Ureter (tissue), 1 donor: ENCODE measurements around the gene PPA1. TPM values are rescaled to one million over a fixed set of nuclear protein-coding genes. Genes with fewer than 3 reads are reported as not detected.
A peak's percentile ranks its signal among the peaks of the same experiment; 100 is the strongest.
"Not testable (repeated sequence)": the region's sequence is repeated elsewhere in the genome, so short reads cannot be mapped to it uniquely, and the experiment has no call there.

Source experiments
- DNase-seq: peaks from one replicate; pipeline ENCODE4 v3.0.0-alpha.2; 2020; ENCODE audit warnings: low spot score
- total RNA-seq: library from RNA; stranded (reverse); gene quantifications from one replicate; pipeline ENCODE4 v1.2.4, GENCODE V29; 2023
- donor health status: DM: yes; HTN: yes; CAD: no.

The PPA1 gene
- total RNA-seq, 1 donor from 2014 or later, result 125 TPM

- no peak for DNase-seq
Observed at GRCh38 chr10:70254778-70255328, 21.6 kb upstream of the PPA1 start.

GRCh38 chr10:70253878-70254765 is 20.9 kb upstream of the PPA1 start:
- no peak for DNase-seq

GRCh38 chr10:70250961-70251680 is 17.9 kb upstream of the PPA1 start:
- DNase-seq, result no peak

- no peak for DNase-seq
Observed at GRCh38 chr10:70247360-70247759, 14.1 kb upstream of the PPA1 start.

DNA sequence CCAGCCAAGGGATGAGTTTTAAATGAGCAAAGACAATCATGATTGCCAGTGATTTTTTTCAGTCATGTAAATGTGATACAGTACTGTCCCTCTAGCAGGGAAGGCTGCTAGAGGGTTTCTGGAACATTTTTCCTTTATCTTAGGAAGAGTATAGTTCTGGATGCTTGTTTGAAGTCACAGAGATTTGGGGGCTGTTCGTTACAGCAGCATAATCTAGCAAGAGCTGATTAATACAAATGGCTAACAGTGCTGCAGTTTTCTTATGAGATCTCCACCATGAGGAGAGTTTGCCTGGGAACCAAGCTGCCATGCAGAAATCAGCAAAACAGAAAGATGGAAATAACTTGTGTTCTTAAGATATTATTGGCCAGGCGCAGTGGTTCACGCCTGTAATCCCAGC is 7.9 kb upstream of the PPA1 start:
- no peak for DNase-seq

DNA sequence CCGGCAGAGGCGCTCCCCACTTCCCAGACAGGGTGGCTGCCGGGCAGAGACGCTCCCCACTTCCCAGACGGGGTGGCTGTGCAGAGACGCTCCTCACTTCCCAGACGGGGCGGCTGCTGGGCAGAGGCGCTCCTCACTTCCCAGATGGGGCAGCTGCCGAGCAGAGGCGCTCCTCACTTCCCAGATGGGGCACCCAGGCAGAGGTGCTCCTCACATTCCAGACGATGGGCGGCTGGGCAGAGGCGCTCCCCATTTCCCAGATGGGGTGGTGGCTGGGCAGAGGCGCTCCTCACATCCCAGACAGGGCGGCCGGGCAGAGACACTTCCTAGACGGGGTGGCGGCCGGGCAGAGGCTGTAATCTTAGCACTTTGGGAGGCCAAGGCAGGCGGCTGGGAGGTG is 6.8 kb upstream of the PPA1 start:
- DNase-seq, result not testable (repeated sequence)

DNA sequence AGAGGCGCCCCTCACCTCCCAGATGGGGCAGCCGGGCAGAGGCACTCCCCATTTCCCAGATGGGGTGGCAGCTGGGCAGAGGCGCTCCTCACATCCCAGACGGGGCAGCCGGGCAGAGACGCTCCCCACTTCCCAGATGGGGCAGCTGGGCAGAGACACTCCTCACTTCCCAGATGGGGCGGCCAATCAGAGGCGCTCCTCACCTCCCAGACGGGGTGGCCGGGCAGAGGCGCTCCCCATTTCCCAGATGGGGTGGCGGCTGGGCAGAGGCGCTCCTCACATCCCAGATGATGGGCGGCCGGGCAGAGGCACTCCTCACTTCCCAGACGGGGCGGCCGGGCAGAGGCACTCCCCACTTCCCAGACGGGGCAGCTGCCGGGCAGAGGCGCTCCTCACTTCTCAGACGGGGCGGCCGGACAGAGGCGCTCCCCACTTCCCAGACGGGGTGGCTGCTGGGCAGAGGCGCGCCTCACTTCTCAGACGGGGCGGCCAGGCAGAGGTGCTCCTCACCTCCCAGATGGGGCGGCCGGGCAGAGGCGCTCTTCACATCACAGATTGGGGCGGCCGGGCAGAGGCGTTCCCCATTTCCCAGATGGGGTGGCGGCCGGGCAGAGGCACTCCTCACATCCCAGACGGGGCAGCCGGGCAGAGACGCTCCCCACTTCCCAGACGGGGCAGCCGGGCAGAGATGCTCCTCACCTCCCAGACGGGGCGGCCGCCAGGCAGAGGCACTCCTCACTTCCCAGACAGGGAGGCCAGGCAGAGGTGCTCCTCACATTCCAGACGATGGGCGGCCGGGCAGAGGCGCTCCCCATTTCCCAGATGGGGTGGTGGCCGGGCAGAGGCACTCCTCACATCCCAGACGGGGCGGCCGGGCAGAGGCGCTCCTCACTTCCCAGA is 6.1 kb upstream of the PPA1 start:
- DNase-seq, result not testable (repeated sequence)

- not testable (repeated sequence) for DNase-seq
Observed at GRCh38 chr10:70237958-70238536, 4.8 kb upstream of the PPA1 start.

DNA sequence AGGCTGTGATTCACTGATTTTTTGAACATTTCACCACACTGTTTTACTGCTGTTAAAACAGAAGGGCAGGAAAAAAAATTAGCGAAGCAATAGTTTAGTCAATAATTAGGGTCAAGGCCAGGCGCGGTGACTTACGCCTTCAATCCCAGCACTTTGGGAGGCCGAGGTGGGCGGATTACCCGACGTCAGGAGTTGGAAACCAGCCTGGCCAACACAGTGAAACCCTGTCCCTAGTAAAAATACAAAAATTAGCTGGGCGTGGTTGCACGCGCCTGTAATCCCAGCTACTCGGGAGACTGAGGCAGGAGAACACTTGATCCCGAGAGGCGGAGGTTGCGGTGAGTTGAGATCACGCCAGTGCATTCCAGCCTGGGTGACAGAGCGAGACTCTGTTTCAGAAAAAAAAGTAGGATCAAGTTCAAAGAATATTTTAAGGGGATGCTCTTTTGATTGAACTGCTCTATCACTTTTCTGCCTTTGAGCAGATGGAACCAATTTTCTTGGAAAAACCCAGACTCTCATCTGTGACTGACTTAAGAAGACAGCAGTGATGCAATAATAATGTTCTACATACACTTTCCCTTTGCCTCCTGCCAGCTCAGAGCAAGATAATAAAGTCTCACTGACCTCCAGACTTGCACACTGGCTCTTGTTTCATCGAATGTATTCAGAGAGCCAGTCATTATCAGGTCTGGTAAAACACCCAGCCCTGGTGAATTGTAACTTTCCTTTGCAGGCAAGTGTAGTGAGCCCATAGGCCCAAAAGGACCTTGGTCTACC is 1.6 kb upstream of the PPA1 start:
- no peak for DNase-seq

- DNase-seq, result no peak
Observed at GRCh38 chr10:70233939-70234300, 691 bp upstream of the PPA1 start.

DNA sequence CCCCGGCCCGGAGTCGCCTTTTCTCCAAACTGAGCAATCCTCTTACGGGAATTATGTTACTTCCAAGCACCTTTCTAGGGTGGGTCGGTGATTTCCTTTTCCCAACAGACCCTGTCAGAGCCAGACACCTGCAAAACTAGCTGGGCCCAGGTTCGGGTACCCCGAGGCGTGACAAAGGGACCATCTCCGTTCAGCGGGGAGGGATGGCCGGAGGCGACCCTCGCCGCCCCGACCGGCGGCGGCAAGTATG is 445 bp downstream of the PPA1 start:
- no peak for DNase-seq

GRCh38 chr10:70232155-70232858 is 922 bp downstream of the PPA1 start:
- DNase-seq, result no peak

DNA sequence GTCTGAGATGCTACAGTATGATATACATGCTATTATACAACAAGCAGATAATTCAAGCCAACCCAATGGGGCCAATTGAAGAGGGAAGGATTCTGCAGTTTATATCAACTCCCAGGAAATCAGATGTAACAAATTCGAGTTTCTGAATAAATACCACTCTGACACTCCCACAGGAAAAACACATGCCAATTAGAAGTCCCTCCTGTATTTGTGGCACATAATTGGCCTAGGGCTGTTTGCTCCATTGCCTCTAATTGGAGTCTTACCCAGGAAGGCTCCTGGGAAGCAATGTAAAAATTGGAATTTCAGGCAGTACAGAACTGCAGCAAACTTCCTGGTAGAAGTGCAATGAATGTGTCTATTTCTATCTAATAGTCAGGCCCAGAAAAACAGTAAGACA is 4.7 kb downstream of the PPA1 start:
- DNase-seq, result no peak

DNA sequence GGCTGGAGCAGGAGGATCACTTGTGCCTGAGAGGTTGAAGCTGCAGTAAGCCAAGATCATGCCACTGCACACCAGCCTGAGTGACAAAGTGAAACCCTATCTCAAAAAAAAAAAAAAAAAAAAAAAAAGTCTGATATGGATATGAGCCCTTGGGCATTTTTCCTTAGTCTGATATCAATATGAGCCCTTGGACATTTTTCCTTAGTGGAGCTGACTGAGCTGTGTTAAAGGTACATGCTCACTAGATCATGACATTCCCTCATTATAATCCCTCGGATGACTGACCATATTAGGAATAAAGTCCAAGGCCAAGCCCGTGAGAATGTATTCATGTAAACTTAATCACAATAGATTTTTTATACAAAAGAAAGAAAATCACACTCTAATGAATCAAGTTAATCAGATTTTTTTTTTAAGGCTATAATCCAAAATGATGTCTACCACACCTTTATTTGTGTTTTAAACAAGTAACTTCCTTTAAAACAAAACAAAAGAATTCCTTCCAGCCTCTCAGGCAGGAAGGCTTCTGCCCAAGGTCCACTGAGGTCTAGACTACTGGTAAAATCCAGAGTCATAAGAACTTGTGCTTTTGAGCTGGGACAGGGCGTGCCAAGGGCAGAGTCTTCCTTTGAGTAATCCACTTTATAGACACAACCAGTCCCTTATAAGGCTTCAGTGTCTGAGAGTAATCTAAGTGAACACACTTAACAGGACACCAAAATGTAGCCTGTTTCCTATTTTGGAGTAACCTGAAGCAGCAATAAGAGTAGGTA is 5.5 kb downstream of the PPA1 start:
- no peak for DNase-seq

DNA sequence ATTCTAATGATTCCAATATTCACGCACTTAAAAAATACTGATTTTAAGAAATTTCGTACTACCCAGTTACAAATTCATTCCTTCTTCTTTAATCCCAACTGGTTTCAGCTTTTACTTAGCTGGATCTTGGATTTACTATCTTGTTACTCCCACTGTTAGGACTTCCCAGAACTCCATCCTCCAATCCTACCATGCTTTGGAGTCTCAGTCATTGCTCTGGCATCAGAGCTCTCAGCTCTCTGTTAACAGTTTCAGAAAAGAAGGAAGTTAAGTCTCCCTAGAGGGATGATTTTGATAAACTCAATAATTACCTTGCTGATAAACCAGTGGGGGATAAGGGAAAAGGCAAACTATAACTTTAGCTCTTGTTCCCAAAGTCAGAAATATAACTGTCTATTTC is 9.5 kb downstream of the PPA1 start:
- DNase-seq, result no peak

- not testable (repeated sequence) for DNase-seq
Observed at GRCh38 chr10:70222811-70223447, 10.3 kb downstream of the PPA1 start.

- peak; percentile 73 for DNase-seq
Observed at GRCh38 chr10:70222340-70222794, 10.9 kb downstream of the PPA1 start.

DNA sequence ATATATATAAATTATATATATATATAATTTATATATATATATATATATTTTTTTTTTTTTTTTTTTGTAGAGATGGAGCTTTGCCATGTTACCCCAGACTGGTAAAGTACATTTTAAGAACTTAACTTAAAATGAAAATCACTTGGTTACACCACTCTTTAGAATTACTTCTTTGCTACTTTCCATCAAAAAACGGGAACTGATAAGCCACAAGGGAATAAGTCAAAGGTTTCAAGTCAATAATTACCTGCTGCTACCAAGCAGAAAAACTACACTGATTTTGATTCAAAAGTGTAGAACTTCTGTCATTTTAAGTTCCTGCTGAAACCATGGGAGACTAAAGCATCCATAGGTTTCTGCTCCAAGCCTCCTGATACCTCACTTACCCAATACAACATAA is 12.2 kb downstream of the PPA1 start:
- DNase-seq, result no peak

- no peak for DNase-seq
Observed at GRCh38 chr10:70212879-70213278, 20.4 kb downstream of the PPA1 start.
